K562 (cell line): Measurements from ENCODE around the gene ZDHHC14. TPM values are rescaled to one million over a fixed set of nuclear protein-coding genes. Genes with fewer than 3 reads are reported as not detected.

Source experiments
- ATAC-seq: fragments of 200-7000 bp; cut with Tn5 transposase; 3 replicates; pipeline ENCODE4 v1.9.1; 2020; ENCODE audit warnings: moderate library complexity
- BruUV-seq: library from RNA; stranded (reverse); fragments of 400-500 nt; replicated peaks from 2 replicates; lab custom pipeline; 2021; lab: Mats Ljungman, UMichigan
- CTCF ChIA-PET: fragments of 300-600 bp; formaldehyde crosslinking; extraction: SDS; loops from one replicate; lab custom pipeline; 2021; ENCODE audit warnings: low intra/inter-chr PET ratio; lab: Yijun Ruan, JAX
- POLR2A ChIA-PET: fragments of 300-600, 350-650 bp; sonication (Branson Sonifier 250); formaldehyde crosslinking; extraction: SDS; loops from one replicate; lab custom pipeline; 2021; ENCODE audit warnings: antibody characterized with exemption, inconsistent platforms; lab: Yijun Ruan, JAX
- DNase-seq, 4 experiments: peaks; one replicate each; pipeline versions ENCODE4 v3.0.0 to v3.0.0-alpha.2; 2011 to 2018; ENCODE audit warnings: low spot score in 3 of 4, mixed read lengths in 3 of 4; ENCODE audit errors: extremely low read depth in 1 of 4
- FAIRE-seq: peaks from 2 replicates; lab custom pipeline; 2011; peaks lifted over from hg19 to GRCh38; lab: Jason Lieb, UNC
- H2AFZ ChIP-seq: 2 replicates; pipeline ENCODE4 v1.6.0; 2011; ENCODE audit warnings: low read depth, low read length, control low read depth, inconsistent platforms
- H3K27ac ChIP-seq: fragments of 200-600 bp; 3 replicates; pipeline ENCODE4 v1.8.0; 2011; ENCODE audit warnings: low read depth, mild to moderate bottlenecking, control low read depth, inconsistent platforms, low read length, moderate library complexity, mixed read lengths; ENCODE audit errors: extremely low read depth
- H3K27me3 ChIP-seq, 2 experiments: fragments of 300-600 bp in 1 of 2; 2 replicates in 1 of 2; 3 replicates in 1 of 2; pipeline versions ENCODE4 v1.6.0 to v1.8.0; 2011; ENCODE audit warnings: inconsistent platforms in 2 of 2, low read length in 2 of 2, mild to moderate bottlenecking in 1 of 2, mixed read lengths in 1 of 2, moderate library complexity in 1 of 2; ENCODE audit not compliant: control insufficient read depth in 2 of 2, insufficient read depth in 2 of 2
- H3K36me3 ChIP-seq: fragments of 300-600 bp; 3 replicates; pipeline ENCODE4 v1.8.0; 2011; ENCODE audit warnings: mild to moderate bottlenecking, low read length, inconsistent platforms; ENCODE audit not compliant: control insufficient read depth, insufficient read depth
- H3K4me1 ChIP-seq, 2 experiments: fragments of 200-600 bp in 1 of 2; replicated peaks in 1 of 2; 2 replicates in 1 of 2; 3 replicates in 1 of 2; pipeline versions ENCODE4 v1.5.1 to v1.8.0; 2011; ENCODE audit warnings: inconsistent platforms in 2 of 2, low read length in 2 of 2, mild to moderate bottlenecking in 1 of 2, mixed read lengths in 1 of 2, moderate library complexity in 1 of 2; ENCODE audit not compliant: control insufficient read depth in 2 of 2, insufficient read depth in 2 of 2
- H3K4me2 ChIP-seq: 2 replicates; pipeline ENCODE4 v1.6.1; 2011; ENCODE audit warnings: low read length, control low read depth, inconsistent platforms, mixed read lengths; ENCODE audit not compliant: insufficient read depth
- H3K4me3 ChIP-seq: fragments of 200-600 bp; sonication (generic), shearing (Covaris generic); 2 replicates; pipeline ENCODE4 v1.5.1; 2016; ENCODE audit warnings: control low read depth, inconsistent platforms
- H3K79me2 ChIP-seq: fragments of 200-600 bp; 3 replicates; pipeline ENCODE4 v1.8.0; 2011; ENCODE audit warnings: low read length, inconsistent platforms; ENCODE audit not compliant: control insufficient read depth, insufficient read depth
- H3K9ac ChIP-seq, 2 experiments: 2 replicates each; pipeline versions ENCODE4 v1.6.0 to v1.6.1; 2011; ENCODE audit warnings: low read depth in 2 of 2, low read length in 2 of 2, control low read depth in 1 of 2, inconsistent platforms in 1 of 2, mild to moderate bottlenecking in 1 of 2, mixed read lengths in 1 of 2; ENCODE audit not compliant: insufficient read depth in 1 of 2
- H3K9me1 ChIP-seq: one replicate; pipeline ENCODE4 v1.6.0; 2011; ENCODE audit warnings: inconsistent platforms, mild to moderate bottlenecking, low read length, moderate library complexity; ENCODE audit not compliant: control insufficient read depth, insufficient read depth
- H3K9me3 ChIP-seq: replicated peaks from 2 replicates; pipeline ENCODE4 v1.5.1; 2011; ENCODE audit warnings: low read depth, low read length, inconsistent platforms; ENCODE audit not compliant: control insufficient read depth, insufficient read depth
- H4K20me1 ChIP-seq: replicated peaks from 2 replicates; pipeline ENCODE4 v1.6.1; 2011; ENCODE audit warnings: low read length, inconsistent platforms, mixed read lengths; ENCODE audit not compliant: control insufficient read depth, insufficient read depth
- HDAC2 ChIP-seq: fragments of 450-650 bp; IDR thresholded peaks from 2 replicates; pipeline ENCODE4 v1.6.1; 2016; ENCODE audit warnings: mild to moderate bottlenecking
- MTA3 ChIP-seq: fragments of 450-650 bp; formaldehyde crosslinking; IDR thresholded peaks from 2 replicates; pipeline ENCODE4 v1.6.1; 2017; ENCODE audit warnings: mild to moderate bottlenecking, borderline replicate concordance
- SRSF3 ChIP-seq: fragments of 200-400 bp; formaldehyde crosslinking; IDR thresholded peaks from 2 replicates; pipeline ENCODE4 v1.6.1; 2016; ENCODE audit warnings: mild to moderate bottlenecking, low read length, moderate library complexity; ENCODE audit not compliant: insufficient read depth
- XRCC4 ChIP-seq: IDR thresholded peaks from one replicate; pipeline ENCODE4 v1.6.1; 2011; ENCODE audit not compliant: insufficient read depth, insufficient read length; ENCODE audit errors: extremely low read depth
- ZFX ChIP-seq: sonication (generic); formaldehyde crosslinking; IDR thresholded peaks from 2 replicates; pipeline ENCODE4 v1.8.0; 2022; ENCODE audit warnings: mild to moderate bottlenecking, missing genetic modification reagents, moderate library complexity
- WGBS: fragments of 100-300 bp; shearing (Covaris generic); methylation state at CpG from one replicate; pipeline ENCODE4 v1.1.6; 2016; ENCODE audit warnings: low coverage, mixed read lengths; ENCODE audit not compliant: insufficient coverage; ENCODE audit errors: missing lambda C conversion rate; 5-methylcytosine and 5-hydroxymethylcytosine counted together
- in situ Hi-C: fragments of 300-500 bp; cut with MboI; formaldehyde crosslinking; loops from 4 replicates; pipeline ENCODE4 v1.15.0; 2018; ENCODE audit warnings: inconsistent platforms, mixed read lengths
- intact Hi-C: fragments of 100-400 bp; cut with micrococcal nuclease; formaldehyde crosslinking; loops from 2 replicates; pipeline ENCODE4 v1.14.2; 2022
- polyA plus RNA-seq, 8 experiments: library from polyadenylated mRNA; depleted of rRNA in 4 of 8; stranded (reverse) in 5 of 8; unstranded in 3 of 8; fragments of >200 nt; fragmentation: Nextera tagmentation in 2 of 8; fragmentation: Illumina TruSeq in 1 of 8; extraction: Ambion mirVana in 2 of 8; extraction: Trizol in 1 of 8; gene quantifications; 2 replicates each; pipeline versions ENCODE4 v1.2.1 to v1.2.3, GENCODE V29; 2011 to 2014; ENCODE audit warnings: inconsistent platforms in 1 of 8, missing spikeins in 1 of 8
- total RNA-seq, 7 experiments: library from RNA; depleted of rRNA in 6 of 7; stranded (reverse); fragments of >200 nt in 6 of 7; fragmentation: Illumina TruSeq in 2 of 7; extraction: Trizol in 2 of 7; gene quantifications; 2 replicates each; pipeline versions ENCODE4 v1.2.1 to v1.2.3, GENCODE V29; 2011 to 2021; ENCODE audit warnings: low replicate concordance in 1 of 7

The ZDHHC14 gene
- total and polyA plus RNA-seq, 9 of the 15 experiments (the other 6 are each of a cell fraction or from before 2014, with no cell fraction given), result 0.92 to 23.1 (median 13.8) TPM

GRCh38 chr6:157561414-157561790 lies 180.4 kb downstream of the ZDHHC14 start:
- 93% methylated on average over 8 of the region's 8 CpGs for WGBS
- H2AFZ ChIP-seq, result no peak overlapping the region
- POLR2A ChIA-PET, result interaction anchor here (0.7 to 0.9 kb wide), 2 partner anchors 12 to 60 kb away, joined by 3 to 4 read pairs; no protein-coding TSS in a partner anchor
- TF ChIP-seq HDAC2, result no peak
- TF ChIP-seq SRSF3, result no peak
- TF ChIP-seq XRCC4, result no peak
- TF ChIP-seq MTA3, result no peak
- TF ChIP-seq ZFX, result no peak
- no peaks in the 10 kb centered on the region for H3K9me3 ChIP-seq
- H3K9me1 ChIP-seq, result no peaks in the 10 kb centered on the region
- H4K20me1 ChIP-seq, result no peaks in the 10 kb centered on the region
- peaks cover 4% of the 10 kb centered on the region; the same call in 1 of the 3 replicates for H3K36me3 ChIP-seq
- H3K79me2 ChIP-seq, result no peaks in the 10 kb centered on the region
- H3K27me3 ChIP-seq, result no peaks in the 10 kb centered on the region
- no peak overlapping the region for H3K9ac ChIP-seq
- H3K27ac ChIP-seq, result no peak overlapping the region
- CTCF ChIA-PET, result no interaction called here
- in situ Hi-C loops (no loop called here), intact Hi-C loops (no loop called here)
- peaks cover 0 to 10% of the 10 kb centered on the region in 2 experiments; a peak in 1 of 5 replicates for H3K4me1 ChIP-seq
- BruUV-seq, result no TSS peak
- FAIRE-seq (no peak), ATAC-seq (no peak), DNase-seq (no peak)
- no peak overlapping the region for H3K4me2 ChIP-seq
- no peak overlapping the region for H3K4me3 ChIP-seq
